DOHH2 (cell line): Measurements from ENCODE around the gene PDF.

Experiments used
- CTCF ChIP-seq: fragments of 200-600 bp; sonication (generic); IDR thresholded peaks from one replicate; pipeline ENCODE4 v1.5.1; 2014; ENCODE audit warnings: antibody characterized with exemption, mild to moderate bottlenecking, low read depth, low read length; ENCODE audit not compliant: poor library complexity, severe bottlenecking
- EZH2phosphoT487 ChIP-seq: fragments of 200-600 bp; sonication (generic); IDR thresholded peaks from 2 replicates; pipeline ENCODE4 v1.6.1; 2017; ENCODE audit warnings: borderline replicate concordance, mild to moderate bottlenecking, antibody characterized with exemption, low read length, moderate library complexity, mixed read lengths

- no peak for TF ChIP-seq CTCF
- TF ChIP-seq EZH2phosphoT487, result no peak
Observed at GRCh38 chr16:69346683-69347082, 16.3 kb upstream of the PDF start.
